Measurements from ENCODE around the gene TLE1.
"Not testable (repeated sequence)": the region's sequence is repeated elsewhere in the genome, so short reads cannot be mapped to it uniquely, and the experiment has no call there.

The TLE1 gene

DNA sequence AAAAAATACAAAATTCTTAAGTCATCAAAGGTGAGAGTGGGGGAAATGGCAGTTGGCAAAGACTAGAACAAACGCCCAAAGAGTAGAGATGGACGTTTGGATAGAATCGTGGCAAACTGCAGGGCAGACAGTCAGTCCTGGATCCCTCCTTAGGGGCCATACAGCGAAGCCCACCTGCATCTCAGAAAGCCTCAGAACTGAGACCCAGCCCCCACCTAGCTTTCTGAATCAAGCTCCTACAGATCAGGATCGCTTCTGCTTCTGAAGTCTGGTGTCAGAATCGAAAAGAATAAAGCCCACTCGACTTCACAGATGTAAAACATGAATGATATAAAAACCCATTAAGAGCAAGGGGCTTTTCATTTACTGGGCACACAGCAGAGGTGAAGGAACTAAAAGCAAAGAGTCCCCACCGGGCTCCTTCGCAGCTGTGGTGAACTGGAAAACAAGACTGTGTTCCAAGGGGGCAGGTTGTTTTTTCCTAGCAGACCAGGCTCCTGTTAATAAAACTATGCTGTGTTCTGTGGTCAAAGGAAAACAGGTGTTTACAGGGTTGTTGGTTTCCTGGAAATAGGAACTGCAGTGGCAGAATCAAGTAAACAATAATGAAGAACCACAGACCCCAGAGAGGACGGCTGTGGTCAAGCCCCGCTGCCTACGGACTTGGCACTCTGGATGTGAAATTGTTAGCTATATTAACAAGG, 91.8 kb downstream of the TLE1 start:
- DNase-seq = no peak

DNA sequence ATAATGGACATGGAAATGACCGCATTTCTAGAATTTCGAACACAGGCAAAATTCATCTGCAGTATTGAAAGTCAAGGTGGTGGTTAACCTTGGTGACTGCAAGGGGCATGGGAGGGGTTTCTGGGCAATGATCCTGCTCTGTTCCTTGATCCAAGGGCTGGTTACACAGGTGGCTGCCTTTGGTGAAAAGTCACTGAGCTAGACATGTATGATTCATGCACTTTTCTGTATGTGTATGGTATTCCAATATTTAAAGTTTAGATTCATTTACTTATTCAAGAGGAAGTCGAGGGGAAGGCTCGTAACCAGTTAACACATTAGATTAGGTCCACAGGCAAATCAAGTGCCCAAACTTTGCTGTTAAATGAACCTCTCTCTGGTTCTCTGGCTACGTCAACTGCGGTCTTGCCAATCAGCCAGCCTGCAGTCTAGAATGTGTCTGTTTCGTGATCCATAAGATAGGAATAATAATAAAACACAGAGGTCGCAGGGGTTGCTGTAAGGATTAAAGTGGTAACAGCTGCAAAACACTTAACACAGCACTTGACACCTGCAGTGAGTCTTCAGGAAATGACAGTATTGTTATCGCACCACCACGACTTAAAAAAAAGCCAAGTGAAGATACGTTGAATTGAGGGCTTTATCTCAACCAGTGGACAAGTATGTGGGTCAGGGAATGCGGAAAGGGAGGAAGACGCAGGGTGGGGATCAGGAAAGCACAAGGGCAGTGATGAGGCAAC, 92.5 kb downstream of the TLE1 start:
- DNase-seq = no peak

GRCh38 chr9:81595887-81596543, 93.3 kb downstream of the TLE1 start:
- DNase-seq = no peak

GRCh38 chr9:81595293-81595692, 94.1 kb downstream of the TLE1 start:
- DNase-seq = not testable (repeated sequence)

- no peak for DNase-seq
These were observed 94.9 kb downstream of the TLE1 start for GRCh38 chr9:81594415-81594814.

DNA sequence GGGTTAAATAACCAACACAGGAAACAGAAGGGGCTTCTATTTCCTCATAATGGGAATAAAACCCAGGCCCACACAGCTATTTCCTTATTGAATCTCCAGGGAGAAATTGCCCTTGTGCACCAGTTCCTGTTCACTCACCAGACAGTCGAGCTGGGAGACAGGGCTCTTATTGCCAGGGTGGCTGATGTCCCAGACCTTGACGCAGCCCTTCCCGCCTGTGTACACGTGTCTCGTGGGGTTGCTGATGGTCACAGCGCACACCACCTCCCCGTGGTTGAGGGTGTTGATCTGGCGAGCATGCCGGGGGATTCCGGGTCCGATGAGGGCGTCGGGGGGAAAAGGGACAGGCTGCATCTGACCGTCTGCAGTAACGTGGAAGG, 96.5 kb downstream of the TLE1 start:
- DNase-seq = no peak

GRCh38 chr9:81591791-81592190, 97.6 kb downstream of the TLE1 start:
- no peak for DNase-seq

DNA sequence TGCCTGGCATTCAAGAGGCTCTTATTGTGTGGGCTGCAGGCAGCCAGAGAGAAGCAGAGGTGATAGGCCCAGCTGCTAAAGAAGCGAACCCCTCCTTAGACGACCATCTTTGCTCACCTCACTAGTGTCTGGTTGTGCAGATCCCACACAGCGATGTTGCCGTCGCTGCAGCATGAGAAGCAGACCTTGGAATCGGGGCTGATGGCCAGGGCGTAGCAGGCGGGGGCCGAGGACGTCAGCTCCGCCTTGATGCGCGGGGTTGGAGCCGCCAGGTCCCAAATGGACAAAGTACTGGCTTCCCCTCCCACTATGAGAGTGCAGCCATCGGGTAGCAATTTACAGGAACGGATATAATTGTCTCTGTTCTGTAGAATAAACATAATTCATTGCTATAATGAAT, 98.7 kb downstream of the TLE1 start:
- DNase-seq = no peak

DNA sequence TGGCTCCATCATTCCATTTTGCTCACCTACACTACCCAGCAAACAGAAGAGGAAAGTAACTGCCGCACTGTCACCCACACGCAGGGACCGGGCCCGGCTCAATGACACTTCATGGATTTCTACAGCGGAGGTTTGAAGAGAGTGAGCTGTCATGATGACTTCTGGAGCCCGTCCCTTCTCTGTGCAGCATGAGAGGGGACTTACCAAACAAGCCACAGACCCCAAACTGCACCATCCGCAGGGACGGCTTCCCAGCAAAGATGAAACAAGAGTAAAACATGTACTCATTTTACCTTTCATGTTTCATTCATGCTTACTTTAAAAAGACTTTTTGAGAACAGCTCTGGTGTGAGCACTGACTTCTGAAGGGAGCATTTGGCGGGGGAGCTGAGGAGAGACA, 99.5 kb downstream of the TLE1 start:
- no peak for DNase-seq

- no peak for DNase-seq
These were observed 100.0 kb downstream of the TLE1 start for GRCh38 chr9:81589392-81589791.

- no peak for DNase-seq
These were observed 101.0 kb downstream of the TLE1 start for GRCh38 chr9:81588148-81588871.

DNA sequence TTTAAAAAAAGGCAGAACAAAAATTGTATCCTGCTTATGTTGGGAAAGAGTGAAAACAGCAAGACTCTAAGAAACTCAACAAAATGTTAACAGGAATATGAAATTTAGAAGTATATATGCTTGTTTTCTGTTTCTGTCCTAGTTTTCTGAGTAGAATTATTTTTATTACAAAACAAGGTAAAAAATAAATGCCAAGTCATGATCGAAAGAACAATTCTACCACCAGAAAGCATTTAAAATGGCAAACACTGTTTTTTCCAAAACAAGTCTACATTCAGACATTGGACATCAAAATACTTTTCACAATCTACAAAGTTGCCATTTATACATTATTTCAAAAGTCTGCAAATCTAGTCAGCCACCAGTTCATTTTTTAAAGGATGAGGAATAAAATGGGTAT, 102.6 kb downstream of the TLE1 start:
- DNase-seq = no peak

DNA sequence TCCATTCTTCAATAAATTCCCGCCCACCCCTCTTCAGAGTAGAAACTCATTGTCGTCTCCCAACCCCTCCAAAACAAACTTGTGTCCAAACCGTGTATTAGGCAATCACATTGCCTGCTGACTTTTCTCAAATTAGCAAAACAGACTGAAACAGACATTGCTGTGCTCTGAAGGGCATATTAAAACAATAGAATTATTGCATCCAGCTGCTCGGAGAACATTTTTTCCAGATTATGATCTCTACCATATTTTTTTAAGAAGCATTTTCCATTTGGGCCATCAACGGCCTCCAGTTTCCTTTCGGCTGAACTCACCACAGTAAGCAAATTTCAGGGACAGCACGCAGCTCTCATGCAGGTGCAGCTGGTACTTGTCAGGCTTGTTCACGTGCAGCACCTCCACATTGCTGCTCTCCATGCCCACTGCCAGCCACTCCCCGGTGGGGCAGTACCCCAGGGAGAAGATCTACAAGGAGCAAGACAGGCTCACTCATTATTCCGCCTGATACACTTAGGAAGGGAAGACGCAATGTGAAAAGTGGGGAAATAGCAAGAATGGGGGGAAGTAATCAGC, 104.1 kb downstream of the TLE1 start:
- DNase-seq = no peak

DNA sequence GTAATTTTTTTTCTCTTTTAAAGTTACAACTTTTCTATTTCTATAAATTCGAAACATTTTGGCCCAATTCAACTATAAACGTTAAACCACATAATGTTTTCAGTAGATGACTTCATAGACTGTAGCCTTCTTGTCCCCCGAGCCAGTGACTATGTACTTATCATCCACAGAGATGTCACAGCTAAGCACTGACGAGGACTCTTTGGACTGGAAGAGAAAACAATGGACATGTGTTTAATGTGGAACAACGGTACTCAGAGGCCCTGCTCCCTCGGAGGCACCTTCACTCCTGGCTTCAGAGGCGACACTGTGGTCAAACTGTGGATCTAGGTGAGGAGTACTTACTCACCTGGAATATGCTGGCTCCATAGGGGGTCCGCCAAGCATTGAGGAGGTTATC, 105.2 kb downstream of the TLE1 start:
- DNase-seq = no peak

DNA sequence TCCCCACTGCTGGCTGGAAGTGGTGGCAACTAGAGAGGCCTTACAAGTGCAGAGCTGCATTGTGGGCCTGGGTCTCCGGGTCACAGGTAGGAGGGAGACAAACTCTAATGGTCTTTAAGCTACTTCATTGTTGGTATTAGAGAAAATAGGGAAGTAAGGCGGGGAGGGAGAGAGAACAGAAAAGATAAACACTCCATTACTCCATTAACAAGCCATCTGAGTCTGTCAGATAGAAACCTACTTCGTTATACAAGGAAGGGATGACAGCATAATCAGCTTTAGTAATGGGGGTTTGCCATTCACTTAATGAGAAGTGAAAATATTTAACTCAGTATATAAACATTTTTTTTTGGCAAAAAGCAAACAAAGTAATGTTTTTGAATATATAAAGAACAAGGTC, 107.4 kb downstream of the TLE1 start:
- DNase-seq = no peak

GRCh38 chr9:81579381-81579780, 110.0 kb downstream of the TLE1 start:
- DNase-seq = no peak

DNA sequence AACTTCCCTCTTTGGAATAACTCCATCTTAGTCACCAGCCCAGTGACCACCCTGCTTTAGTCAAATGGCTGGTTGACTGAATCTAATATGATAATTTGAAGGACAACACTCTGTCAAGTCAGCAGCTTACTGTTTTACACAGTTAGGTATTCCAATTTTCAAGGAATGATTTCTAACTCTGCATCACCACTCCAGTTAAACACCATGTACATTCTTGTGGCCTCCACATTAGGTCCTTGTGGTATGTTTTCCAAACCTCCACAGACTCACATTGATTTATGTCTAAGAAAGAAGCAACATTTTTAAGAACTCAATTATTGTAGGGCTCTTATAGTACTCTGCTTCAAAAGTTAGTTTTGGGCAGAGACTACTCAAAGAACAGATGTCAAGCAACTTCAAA, 110.7 kb downstream of the TLE1 start:
- DNase-seq = no peak

- DNase-seq = no peak
These were observed 113.4 kb downstream of the TLE1 start for GRCh38 chr9:81575956-81576355.

GRCh38 chr9:81574405-81574804, 114.9 kb downstream of the TLE1 start:
- DNase-seq = no peak

- no peak for DNase-seq
These were observed 115.7 kb downstream of the TLE1 start for GRCh38 chr9:81573415-81574321.

- DNase-seq = no peak
These were observed 119.3 kb downstream of the TLE1 start for GRCh38 chr9:81570083-81570482.

DNA sequence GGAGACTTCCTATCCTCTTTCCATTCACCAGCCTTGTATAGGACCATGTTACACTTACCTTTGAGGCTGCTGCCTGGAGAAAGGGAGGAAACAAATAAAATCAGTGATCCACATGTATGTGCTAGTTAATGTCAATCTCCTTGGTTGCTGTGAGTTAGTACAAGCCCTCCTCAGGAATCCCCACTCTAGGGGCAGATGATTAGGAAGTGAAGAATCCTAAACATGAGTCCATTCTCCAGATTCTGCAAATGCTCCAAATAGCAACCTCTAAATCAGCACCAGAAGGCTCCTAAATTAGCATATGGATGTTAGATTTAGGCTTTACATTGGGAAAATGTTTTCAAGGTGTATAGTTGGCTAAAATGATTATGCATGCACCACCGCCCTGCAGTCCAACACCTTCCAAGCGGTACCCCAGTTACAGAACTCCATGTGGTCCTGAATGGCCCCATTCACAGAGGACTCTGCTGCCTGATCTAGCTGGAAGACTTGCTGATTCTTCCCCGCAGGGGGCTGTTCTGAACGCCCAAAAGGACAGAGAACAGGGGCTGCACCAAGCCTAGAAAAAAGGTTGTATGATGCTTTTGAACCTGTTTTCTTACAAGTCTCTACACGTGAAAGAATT, 123.2 kb downstream of the TLE1 start:
- no peak for DNase-seq

All from stimulated activated CD4-positive, alpha-beta T cell treated with anti-CD3 and anti-CD28 coated beads, Interleukin-15, amount 100 ng/mL, for 24 hours (primary cell).